ENCODE data around the gene JARID2.

JARID2 gene

DNA sequence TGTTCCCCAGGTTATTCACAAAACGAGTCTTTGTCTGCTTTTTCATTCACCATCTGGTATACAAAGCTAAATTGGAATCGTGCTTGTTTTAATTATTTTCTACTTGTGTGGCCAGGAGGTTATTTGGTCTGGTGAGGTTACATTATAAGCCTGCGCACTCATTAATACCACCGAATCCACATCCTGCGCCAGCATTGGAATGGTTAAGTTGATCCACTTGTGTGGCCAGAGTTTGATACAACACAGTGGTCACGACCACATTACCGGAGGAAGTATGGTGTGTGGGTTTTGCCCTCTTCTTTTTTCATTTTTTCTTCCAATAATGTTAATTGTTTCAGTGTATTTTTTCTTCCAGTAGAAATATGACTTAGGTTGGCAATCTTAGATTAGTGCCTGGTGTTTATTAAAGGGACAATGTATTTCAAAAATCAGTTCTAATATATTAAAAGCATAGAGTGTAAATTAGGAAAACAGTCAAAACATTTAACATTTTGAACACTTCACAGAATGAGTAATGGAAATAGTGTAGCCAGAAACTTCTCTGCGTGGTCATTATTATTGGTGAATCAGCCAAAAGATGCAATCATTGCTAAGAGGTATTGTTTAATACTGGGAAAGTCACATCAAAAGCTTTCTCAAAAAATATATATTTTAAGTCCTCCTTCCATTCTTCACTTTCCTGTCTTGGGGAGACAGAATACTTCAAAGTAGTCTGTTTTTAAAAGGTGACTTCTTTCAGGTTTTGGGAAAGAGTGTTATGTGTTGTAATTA is 84.5 kb downstream of the JARID2 start:
- DNase-seq (ENCODE audit: low read depth) = no peak
- TF ChIP-seq, protein P1, sequence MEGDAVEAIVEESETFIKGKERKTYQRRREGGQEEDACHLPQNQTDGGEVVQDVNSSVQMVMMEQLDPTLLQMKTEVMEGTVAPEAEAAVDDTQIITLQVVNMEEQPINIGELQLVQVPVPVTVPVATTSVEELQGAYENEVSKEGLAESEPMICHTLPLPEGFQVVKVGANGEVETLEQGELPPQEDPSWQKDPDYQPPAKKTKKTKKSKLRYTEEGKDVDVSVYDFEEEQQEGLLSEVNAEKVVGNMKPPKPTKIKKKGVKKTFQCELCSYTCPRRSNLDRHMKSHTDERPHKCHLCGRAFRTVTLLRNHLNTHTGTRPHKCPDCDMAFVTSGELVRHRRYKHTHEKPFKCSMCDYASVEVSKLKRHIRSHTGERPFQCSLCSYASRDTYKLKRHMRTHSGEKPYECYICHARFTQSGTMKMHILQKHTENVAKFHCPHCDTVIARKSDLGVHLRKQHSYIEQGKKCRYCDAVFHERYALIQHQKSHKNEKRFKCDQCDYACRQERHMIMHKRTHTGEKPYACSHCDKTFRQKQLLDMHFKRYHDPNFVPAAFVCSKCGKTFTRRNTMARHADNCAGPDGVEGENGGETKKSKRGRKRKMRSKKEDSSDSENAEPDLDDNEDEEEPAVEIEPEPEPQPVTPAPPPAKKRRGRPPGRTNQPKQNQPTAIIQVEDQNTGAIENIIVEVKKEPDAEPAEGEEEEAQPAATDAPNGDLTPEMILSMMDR (conservative IDR thresholded peaks at IDR 0.05; ENCODE audit: low read depth, low read length) = no peak
- no peak overlapping the region for H3K4me3 ChIP-seq (ENCODE audit: low read length)

DNA sequence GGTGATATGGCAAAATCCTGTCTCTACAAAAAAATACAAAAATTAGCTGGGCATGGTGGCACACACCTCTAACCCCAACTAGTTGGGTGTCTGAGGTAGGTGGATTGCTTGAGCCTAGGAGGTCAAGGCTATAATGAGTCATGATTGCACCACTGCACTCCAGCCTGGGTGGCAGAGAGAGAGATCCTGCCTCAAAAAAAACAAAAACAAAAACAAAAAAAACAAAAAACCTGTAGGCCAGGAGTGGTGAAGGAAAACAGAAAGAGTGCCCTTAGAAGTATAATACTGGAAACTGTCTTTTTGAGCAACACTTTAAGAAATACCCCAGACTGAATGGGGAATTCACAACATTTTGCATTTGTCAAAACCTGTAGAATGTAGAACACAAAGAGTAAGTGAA is 85.3 kb downstream of the JARID2 start:
- TF ChIP-seq, protein P1 (conservative IDR thresholded peaks at IDR 0.05; ENCODE audit: low read depth, low read length) = no peak
- H3K4me3 ChIP-seq (ENCODE audit: low read length) = no peak overlapping the region
- no peak for DNase-seq (ENCODE audit: low read depth)

DNA sequence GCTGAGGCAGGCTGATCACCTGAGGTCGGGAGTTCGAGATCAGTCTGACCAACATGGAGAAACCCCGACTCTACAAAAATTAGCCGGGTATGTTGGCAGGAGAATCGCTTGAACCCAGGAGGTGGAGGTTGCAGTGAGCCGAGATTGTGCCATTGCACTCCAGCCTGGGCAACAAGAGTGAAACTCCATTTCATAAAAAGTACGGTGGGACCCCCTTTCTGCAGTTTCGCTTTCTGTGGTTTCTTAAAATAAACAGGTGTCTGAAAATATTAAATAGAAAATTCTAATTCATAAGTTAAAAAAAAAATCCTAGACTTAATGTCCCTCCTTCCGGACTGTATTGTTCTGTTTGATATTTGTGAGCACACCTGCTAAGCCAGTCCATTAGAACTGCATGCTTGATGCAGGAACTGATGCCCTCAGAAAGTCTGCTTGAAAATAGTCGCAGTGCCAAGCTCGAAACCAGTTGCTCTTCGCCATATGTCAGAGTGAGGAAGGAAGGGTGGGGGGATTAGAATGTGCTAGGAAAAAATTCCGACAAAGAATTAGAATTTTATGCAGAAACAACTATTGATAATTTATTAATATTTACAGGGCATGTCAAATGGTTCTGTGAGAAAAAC is 85.9 kb downstream of the JARID2 start:
- TF ChIP-seq, protein P1 (conservative IDR thresholded peaks at IDR 0.05; ENCODE audit: low read depth, low read length) = no peak

DNA sequence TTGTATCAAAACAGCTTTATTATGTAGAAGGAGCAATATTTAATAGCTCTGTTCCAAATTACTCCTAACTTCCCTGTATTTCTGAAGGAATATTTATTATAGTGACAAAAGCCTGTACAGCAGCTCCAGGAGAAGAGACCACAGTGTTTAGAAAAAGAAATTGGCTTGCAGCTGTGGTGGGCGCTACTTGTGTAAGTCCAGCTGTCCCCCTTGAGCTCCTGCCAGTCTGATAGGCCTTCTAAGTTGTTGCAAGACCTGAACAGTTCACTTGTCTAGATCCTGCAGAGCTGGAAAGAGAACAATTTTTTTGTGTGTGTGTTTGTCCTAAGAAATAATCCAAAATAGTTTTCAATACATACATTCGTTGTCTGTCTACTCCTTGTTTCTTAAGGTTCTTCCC is 86.6 kb downstream of the JARID2 start:
- DNase-seq (ENCODE audit: low read depth) = no peak
- no peak overlapping the region for H3K4me3 ChIP-seq (ENCODE audit: low read length)
- TF ChIP-seq, protein P1 (conservative IDR thresholded peaks at IDR 0.05; ENCODE audit: low read depth, low read length) = no peak

More for the DNA sequence above, 85.9 kb downstream of the JARID2 start:
- no peak overlapping the region for H3K4me3 ChIP-seq (ENCODE audit: low read length)
- DNase-seq (ENCODE audit: low read depth) = no peak

GRCh38 chr6:15335385-15335784 is 89.5 kb downstream of the JARID2 start:
- TF ChIP-seq, protein P1 (conservative IDR thresholded peaks at IDR 0.05; ENCODE audit: low read depth, low read length) = no peak
- DNase-seq (ENCODE audit: low read depth) = no peak
- H3K4me3 ChIP-seq (ENCODE audit: low read length) = no peak overlapping the region

GRCh38 chr6:15335916-15336315 is 90.0 kb downstream of the JARID2 start:
- H3K4me3 ChIP-seq (ENCODE audit: low read length) = no peak overlapping the region
- TF ChIP-seq, protein P1 (conservative IDR thresholded peaks at IDR 0.05; ENCODE audit: low read depth, low read length) = no peak
- no peak for DNase-seq (ENCODE audit: low read depth)
